NCI-H345 (cell line): Measurements from ENCODE around the gene B4GALNT4.
"Not testable (repeated sequence)": the region's sequence is repeated elsewhere in the genome, so short reads cannot be mapped to it uniquely, and the experiment has no call there.

Experiments
- DNase-seq: peaks from one replicate; lab custom pipeline; 2025; lab: John Stamatoyannopoulos, UW

B4GALNT4 gene

DNA sequence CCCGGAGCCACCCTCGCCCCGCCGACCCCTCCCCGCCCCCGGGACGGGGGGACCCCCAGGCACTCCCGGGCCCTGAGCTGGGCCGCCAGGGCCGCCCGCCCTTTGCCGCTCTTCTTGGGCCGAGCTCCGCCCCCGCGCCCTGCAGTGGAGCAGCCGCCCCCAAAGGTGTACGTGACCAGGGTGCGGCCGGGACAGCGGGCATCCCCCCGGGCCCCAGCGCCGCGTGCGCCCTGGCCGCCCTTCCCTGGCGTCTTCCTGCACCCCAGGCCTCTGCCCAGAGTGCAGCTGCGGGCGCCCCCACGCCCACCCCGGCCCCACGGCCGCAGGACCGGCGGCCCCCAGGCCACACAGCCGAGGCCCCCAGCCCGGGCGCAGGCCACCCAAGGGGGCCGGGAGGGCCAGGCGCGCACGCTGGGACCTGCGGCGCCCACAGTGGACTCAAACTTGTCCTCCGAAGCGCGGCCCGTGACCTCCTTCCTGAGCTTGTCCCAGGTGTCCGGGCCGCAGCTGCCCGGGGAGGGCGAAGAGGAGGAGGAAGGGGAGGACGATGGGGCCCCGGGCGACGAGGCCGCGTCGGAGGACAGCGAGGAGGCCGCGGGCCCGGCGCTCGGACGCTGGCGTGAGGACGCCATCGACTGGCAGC lies 7.4 kb downstream of the B4GALNT4 start:
- DNase-seq, result no peak

DNA sequence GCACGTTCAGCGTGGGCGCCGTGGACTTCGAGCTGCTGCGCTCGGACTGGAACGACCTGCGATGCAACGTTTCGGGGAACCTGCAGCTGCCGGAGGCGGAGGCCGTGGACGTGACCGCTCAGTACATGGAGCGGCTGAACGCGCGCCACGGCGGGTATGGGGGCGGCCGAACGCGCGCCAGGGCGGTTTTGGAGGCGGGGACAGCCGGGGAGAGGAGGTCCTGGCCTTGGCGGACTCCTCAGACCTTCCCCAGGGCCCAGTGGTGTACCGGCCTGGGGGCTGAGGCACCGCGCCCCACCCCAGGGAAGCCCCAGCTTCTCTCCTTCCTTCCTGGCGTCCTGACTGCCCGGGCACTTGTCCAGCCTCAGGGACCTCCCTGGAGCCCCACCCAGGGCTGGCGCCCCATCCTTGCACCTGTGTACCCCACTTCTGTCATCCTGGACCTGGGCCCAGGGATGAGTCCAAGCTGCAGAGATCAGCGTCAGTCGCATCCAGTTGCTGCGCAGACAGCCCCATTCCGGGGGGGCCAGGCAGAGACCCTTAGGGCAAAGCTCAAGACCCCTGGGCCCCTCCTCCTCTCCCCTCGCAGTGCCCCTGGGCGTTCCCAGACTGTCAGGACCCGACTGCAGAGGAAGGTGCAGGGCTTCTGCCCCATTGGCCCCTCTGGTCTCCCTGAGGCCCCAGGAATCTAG lies 8.0 kb downstream of the B4GALNT4 start:
- no peak for DNase-seq

DNA sequence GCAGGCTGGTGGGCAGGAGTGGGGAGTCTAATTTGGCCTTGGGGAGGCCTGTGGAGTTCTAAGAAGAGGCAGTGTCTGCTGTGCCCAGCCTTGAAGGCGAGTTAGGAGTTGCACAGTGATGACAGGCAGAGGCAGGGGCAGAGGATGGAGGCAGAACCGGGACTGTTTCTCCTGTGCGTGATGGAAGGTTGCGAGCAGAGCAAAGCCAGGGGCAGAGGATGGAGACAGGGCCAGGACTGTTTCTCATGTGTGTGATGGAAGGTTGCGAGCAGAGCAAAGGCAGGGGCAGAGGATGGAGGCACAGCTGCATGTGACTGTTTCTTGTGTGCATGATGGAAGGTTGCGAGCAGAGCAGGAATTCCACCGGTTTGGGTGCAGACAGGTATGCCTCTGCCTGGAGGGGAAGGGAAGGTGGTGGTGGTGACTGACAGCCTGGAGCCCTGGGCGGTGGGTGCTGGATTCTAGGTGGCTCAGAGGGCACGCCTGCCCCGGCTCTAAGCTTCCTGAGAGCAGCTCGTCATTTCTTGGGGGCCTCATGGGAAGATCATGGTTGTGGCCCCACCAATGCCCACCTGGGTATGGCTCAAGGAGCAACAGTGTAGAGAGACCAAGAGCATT lies 8.7 kb downstream of the B4GALNT4 start:
- DNase-seq, result no peak

DNA sequence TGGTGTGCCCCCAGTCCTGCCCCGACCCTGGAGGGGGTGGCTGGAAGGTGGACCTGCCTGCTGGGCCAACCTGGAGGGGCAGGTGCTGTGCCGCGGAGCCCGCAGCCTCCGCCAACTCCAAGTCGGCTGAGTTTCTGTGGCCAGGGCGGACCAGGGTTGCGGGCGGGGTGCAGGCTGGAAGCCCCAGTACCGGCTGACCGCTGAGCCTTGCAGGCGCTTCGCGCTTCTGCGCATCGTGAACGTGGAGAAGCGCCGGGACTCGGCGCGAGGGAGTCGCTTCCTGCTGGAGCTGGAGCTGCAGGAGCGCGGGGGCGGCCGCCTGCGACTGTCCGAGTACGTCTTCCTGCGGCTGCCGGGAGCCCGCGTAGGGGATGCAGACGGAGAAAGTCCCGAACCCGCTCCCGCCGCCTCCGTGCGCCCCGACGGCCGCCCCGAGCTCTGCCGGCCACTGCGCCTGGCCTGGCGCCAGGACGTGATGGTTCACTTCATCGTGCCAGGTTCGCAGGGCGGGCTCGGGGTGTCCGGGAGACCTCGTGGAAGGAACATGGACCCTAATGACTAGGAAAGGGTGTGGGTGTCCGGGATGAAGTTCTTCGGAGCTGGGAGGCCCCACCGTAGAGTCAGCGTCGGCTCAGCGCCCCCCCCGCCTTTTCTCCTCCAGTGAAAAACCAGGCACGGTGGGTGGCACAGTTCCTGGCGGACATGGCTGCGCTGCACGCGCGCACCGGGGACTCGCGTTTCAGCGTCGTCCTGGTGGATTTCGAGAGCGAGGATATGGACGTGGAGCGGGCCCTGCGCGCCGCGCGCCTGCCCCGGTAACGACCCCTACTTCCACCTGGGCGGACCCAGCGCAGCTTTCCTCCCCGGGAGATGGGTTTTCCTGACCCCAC lies 10.2 kb downstream of the B4GALNT4 start:
- no peak for DNase-seq

DNA sequence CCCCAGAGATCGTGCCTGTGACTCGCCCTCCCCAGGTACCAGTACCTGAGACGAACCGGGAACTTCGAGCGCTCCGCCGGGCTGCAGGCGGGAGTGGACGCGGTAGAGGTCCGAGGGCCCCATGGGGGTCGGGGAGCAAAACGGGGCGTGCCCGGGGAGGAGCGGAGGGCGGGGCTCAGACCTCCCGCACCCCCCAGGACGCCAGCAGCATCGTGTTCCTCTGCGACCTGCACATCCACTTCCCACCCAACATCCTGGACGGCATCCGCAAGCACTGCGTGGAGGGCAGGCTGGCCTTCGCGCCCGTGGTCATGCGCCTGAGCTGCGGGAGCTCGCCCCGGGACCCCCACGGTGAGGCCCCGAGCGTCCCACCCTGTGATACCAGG lies 10.8 kb downstream of the B4GALNT4 start:
- DNase-seq, result no peak

DNA sequence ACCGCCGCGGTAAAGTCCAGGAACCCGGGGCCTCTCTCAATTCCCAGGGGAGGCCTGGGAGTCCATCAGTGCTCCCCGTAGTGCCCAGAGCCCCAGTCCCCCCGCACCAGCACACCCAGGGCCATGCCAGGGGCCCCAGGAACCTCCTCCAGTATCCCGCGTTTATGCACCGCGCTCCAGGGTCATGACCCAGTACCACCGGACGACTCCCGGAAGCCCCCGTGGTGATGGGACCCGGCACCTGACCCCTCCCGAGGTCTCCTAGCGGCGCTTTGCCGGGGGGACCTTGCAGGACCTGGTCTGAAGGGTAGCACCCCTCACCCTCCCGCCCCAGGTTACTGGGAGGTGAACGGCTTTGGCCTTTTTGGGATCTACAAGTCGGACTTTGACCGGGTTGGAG lies 11.2 kb downstream of the B4GALNT4 start:
- DNase-seq, result no peak

DNA sequence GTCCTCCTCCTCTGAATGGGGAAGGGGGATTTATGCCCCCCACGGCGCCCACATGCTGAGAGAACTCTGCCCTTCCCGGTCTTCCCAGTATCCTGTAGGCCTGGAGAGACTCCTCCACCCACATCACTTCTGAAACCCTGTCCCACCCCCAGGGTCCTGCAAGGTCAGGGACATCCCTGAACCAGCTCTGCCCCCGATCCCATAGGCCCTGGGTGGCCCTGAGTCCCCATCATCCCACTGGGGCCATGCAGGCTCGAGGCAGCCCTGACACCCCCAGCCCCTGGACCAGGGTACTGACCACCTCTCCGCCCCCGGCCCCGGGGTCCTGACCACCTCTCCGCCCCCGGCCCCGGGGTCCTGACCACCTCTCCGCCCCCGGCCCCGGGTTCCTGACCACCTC lies 11.7 kb downstream of the B4GALNT4 start:
- DNase-seq, result no peak

DNA sequence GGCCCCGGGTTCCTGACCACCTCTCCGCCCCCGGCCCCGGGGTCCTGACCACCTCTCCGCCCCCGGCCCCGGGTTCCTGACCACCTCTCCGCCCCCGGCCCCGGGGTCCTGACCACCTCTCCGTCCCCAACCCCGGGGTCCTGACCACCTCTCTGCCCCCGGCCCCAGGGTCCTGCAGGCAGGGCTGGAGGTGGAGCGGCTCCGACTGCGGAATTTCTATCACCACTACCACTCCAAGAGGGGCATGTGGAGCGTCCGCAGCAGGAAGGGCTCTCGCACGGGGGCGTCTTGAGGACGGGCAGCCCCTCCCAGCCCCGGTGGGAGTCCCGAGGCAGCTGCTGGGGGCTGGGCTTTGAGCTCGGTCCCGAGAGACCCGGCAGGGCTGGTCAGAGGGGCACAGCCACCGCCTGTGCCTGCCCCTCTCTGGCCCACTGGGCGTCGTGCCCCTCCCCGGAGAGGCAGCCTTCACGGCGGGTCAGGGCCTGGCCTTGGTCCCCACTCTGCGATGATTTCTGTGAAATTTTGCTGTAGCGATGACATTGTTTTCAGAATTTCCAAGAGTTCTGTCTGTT lies 12.3 kb downstream of the B4GALNT4 start:
- no peak for DNase-seq

DNA sequence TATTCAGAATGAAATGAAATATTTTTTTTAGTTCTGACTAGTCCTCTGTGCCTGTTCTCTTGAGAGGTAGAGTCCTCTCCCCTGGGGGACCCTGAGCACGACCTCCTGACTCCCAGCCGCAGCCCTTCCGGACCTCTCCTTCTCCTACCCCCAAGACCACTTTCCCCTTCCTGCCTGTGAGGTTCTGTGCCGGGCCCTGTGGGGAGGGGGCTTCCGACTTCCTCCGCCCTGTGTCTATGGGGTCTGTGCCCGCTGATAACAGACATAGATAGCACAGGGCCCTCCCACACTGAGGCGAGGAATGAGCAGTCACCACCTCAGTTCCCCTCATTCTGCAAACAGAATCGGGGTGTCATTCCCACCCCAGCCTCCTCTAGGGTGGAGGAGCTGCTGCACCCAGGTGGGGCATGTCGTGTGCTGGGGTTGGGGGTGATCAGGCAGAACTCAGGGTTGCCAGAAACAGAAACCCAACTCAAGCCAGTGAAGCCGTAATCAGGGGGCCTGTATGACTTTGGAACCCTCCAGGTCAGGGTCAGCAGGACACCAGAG lies 12.9 kb downstream of the B4GALNT4 start:
- no peak for DNase-seq

DNA sequence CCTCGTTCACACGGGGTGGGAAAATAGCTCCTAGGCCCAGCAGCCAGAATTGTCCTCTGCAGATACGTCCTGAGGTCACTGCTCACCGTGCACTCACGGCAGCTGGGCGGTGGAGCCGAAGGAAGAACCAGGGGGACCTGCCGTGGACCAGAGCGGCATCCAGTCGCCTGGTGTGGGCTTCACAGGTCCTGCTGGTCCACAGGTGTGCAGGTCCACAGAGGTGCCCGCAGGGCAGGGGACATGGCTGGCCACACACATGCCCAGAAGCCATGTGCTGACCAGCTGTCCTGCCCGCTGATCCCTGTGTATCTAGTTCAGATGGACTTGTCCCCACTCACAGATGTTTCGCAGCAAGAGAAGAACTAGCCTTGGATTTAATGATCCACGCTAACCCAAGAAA lies 14.1 kb downstream of the B4GALNT4 start:
- DNase-seq, result no peak

DNA sequence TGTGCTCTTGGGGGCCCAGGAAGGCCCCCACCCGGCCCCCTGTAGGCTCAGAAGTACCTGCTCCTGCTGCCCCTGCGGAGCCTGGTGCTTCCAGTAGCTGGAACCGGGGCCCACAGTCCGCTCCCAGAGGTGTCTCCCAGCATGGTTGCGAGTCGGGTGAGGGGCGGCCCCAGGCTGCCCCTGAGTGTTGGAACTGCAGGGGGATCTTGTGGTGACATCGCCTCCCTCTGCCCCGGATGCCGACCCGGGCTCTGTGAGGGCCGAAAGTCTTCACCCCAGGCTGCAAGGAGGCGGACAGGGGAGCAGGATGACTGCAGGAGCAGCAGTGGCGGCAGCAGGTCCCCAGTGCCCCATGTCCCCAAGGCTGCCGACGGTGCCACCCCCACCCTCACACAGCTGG lies 15.2 kb downstream of the B4GALNT4 start:
- DNase-seq, result no peak

DNA sequence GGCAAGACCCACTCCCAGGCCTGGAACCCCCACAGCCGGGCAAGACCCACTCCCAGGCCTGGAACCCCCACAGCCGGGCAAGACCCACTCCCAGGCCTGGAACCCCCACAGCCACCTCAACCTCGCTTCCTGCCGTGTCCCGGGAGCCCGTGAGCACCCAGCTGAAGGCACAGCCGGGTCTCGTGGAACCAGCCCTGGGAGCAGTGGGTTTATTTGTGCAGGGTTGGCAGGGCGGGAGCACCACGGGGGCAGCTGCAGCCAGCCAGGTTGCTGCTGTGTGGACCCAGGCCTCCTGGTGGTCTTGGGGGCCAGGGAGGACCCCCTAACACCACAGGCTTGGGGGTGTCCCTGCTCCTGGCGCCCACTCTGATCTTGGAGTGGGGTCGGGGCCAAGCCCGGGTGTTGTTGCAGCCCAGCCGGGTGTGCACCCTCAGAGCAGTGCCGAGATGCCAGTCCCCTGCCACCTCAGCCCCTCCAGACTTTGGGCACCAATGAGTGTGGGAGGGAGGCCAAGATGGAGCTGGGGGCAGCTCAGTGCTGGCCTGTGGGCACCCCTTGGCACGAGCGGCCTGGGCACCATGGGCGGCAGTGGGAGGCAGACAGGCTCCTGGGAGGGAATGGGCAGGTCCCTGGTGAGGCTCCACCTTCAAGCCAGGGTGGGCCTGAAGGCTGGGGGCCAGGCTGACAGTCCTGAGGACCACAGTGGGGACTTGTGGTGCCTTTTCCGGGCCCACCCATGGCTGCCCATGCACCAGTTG lies 16.5 kb downstream of the B4GALNT4 start:
- DNase-seq, result no peak

DNA sequence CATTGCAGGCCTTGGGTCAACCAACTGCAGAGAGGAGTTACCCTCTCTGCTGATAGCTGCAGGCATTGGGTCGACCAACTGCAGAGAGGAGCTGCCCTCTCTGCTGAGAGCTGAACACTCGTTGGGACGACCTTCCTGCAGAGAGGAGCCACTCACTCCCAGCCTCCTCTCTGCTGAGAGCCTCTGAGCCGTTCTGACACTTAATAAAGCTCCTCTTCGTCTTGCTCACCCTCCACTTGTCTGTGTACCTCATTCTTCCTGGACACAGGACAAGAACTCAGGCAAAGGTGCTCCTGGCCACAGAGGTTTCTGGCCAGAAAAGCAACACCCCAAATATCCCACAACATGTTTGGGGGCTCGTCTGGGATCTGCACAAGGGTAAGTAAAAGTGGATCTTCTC lies 17.2 kb downstream of the B4GALNT4 start:
- no peak for DNase-seq

DNA sequence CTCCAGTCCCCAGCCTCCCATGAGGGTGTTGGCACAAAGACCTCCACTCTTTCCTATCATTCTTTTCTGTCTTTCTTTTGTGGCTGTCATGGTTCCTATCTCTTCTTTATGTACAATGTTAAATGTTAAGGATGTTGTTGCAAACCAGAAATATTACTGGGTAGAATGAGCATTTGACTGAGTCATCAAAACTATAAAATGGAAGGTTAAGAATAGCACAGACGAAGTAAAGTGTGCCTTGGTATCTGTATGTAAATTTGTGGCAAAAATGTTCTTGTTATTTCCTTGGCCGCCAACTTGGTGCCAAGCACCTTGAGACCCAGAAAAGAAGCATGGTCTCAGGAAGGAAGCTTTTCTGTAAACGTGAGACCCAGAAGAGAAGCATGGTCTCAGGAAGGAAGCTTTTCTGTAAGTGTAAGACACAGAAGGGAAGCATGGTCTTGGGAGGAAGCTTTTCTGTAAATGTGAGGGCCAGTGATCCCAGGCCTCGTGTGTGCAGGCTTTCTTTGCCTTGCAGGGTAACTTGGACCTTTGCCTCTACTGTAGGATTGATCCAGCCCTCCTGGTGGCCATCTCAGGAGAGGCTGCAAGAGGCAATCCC lies 18.0 kb downstream of the B4GALNT4 start:
- DNase-seq, result no peak

DNA sequence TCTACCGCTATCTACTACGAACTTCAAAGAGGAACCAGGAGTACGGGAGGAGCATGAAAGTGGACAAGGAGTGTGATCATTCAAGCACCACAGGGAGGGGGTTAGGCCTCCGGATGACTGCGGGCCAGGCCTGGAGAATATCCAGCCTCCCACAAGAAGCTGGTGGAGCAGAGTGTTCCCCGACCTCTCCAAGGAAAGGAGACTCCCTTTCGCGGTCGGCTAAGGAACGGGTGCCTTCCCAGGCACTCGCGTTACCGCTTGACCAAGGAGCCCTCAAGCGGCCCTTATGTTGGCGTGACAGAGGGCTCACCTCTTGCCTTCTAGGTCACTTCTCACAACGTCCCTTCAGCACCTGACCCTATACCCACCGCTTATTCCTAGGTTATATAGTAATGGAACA lies 20.1 kb downstream of the B4GALNT4 start:
- not testable (repeated sequence) for DNase-seq

DNA sequence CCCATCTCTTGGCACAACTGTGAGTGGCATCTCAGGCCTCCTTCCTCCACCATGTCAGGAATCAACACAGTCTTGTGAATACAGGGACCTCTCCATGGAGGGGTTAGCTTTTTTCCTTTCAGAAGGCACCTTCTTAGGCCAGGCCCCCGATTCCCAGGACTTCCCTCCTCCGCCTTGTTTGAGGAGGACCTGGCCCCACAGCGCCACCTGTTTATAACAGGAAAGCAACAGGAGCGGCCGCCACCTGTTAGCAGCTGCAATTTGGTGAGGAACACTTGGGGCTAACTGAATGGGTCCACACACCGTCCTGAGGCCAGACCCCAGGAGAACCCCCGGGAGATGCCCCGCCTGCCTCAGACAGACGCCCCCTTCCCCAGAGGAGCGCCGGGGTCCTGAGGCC lies 20.9 kb downstream of the B4GALNT4 start:
- peak; percentile 13 for DNase-seq

DNA sequence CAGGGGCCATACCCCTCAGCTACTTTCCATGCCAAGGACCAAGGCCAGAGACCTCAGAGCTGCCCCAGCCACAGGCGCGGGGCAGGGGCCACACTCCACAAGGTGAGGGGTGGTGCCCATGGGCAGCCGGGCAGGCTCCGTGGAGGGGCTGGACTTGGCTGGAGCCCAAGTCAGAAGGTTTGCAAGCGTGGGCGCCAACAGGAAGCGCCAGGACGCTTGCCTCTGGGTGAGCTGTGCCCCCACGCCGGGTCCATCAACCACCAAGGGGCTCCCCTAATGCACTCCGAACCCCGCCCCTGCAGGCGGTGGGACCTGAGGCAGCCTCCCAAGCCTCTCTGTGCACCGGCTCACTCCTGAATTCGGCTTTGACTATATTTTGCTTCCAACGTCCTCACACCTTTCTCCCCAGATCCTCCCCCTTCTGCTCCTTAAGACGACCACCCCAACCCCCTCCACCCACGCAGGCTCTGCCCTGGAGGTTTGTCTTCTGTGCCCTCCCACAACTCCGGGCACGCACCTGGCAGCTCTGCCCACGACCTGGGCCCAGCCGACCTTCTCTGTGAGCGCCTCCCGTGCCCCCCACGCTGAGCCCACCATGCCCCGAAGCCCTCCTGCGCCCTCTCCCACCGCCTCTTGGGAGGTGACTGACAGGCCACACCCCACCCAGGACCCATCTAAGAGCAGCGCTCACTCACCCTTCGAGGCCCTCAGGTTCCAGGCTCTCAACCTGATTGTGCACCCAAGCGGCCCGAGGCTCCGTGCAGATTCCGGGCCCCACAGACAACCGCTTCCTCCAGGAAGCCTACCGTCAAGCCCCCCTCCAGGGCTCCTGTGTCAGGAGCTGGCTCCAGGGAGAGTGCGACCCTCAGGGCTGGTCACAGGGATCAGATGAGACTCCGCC lies 22.1 kb downstream of the B4GALNT4 start:
- no peak for DNase-seq

DNA sequence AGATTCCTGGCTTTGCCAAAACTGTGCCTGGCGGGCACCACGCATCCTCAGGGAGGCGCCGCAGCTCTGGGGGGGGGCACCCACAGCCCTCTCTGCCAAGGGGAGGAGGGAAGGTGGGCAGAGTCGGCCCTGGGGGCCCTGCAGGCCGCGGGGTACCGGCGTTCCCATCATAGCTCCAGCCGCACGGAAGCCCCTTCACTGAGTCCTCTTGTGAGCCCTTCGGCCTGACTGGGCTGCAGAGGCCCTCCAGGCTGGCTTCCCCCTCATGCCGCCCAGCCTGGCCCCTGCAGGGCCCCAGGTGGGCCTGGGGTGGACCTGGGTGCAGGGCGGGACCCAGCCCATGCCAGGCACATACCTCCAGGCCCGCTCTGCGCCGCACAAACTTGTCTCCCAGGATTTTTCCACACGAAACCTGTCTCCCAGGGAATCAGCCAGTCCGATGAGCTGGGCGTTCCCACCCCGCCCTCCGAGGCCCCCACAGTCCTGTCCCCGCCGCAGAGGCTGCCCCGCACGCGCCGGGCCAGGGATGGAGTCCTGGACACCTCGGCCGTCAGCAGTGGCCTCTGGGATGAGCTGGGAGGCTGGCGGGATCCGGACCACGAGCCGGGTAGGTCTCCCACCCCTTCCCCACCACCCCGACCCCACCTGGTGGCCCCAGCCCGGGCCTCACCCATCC lies 22.9 kb downstream of the B4GALNT4 start:
- no peak for DNase-seq
